ENCODE measurements around the gene CHMP4B. TPM values are rescaled to one million over a fixed set of nuclear protein-coding genes. Genes with fewer than 3 reads are reported as not detected.

Gene CHMP4B
- total RNA-seq, 1 donor from 2014 or later = 97.2 TPM

GRCh38 chr20:33812152-33812849 lies 1.2 kb downstream of the CHMP4B start:
- Mint-ChIP-seq H3K4me3 (peak overlapping the region; percentile 94), H3K27me3 (ENCODE audit: low read depth) (no peaks in the 10 kb centered on the region), H3K9me3 (no peaks in the 10 kb centered on the region), H3K27ac (ENCODE audit: unreplicated experiment) (peak overlapping the region; percentile 80), H3K4me1 (peaks cover 39% of the 10 kb centered on the region), H3K36me3 (ENCODE audit: low read depth) (no peaks in the 10 kb centered on the region)
- DNase-seq (ENCODE audit: low read depth, low spot score) = no peak
- TF ChIP-seq CTCF (conservative IDR thresholded peaks at IDR 0.05) = no peak

- Mint-ChIP-seq H3K36me3 (ENCODE audit: low read depth) (no peaks in the 10 kb centered on the region), H3K4me1 (peaks cover 42% of the 10 kb centered on the region), H3K4me3 (peak overlapping the region; percentile 94), H3K9me3 (no peaks in the 10 kb centered on the region), H3K27ac (ENCODE audit: unreplicated experiment) (no peak overlapping the region), H3K27me3 (ENCODE audit: low read depth) (no peaks in the 10 kb centered on the region)
- DNase-seq (ENCODE audit: low read depth, low spot score) = peak; percentile 32
- TF ChIP-seq CTCF (conservative IDR thresholded peaks at IDR 0.05) = no peak
These were observed 1.8 kb downstream of the CHMP4B start for GRCh38 chr20:33812908-33813462.

- H3K9me3 Mint-ChIP-seq = no peaks in the 10 kb centered on the region
- H3K27me3 Mint-ChIP-seq (ENCODE audit: low read depth) = no peaks in the 10 kb centered on the region
- H3K4me1 Mint-ChIP-seq = peaks cover 43% of the 10 kb centered on the region
- H3K4me3 Mint-ChIP-seq = peak overlapping the region; percentile 69
- no peaks in the 10 kb centered on the region for H3K36me3 Mint-ChIP-seq (ENCODE audit: low read depth)
- DNase-seq (ENCODE audit: low read depth, low spot score) = no peak
- no peak for TF ChIP-seq CTCF (conservative IDR thresholded peaks at IDR 0.05)
- peak overlapping the region; percentile 90 for H3K27ac Mint-ChIP-seq (ENCODE audit: unreplicated experiment)
These were observed 3.1 kb downstream of the CHMP4B start for GRCh38 chr20:33814238-33814712.

GRCh38 chr20:33815671-33816070 lies 4.5 kb downstream of the CHMP4B start:
- H3K27ac Mint-ChIP-seq (ENCODE audit: unreplicated experiment) = no peak overlapping the region
- H3K9me3 Mint-ChIP-seq = no peaks in the 10 kb centered on the region

GRCh38 chr20:33816191-33816590 lies 5.0 kb downstream of the CHMP4B start:
- Mint-ChIP-seq H3K27ac (ENCODE audit: unreplicated experiment) (no peak overlapping the region), H3K9me3 (no peaks in the 10 kb centered on the region), H3K4me3 (no peak overlapping the region), H3K4me1 (peaks cover 45% of the 10 kb centered on the region), H3K36me3 (ENCODE audit: low read depth) (no peaks in the 10 kb centered on the region), H3K27me3 (ENCODE audit: low read depth) (no peaks in the 10 kb centered on the region)
- no peak for TF ChIP-seq CTCF (conservative IDR thresholded peaks at IDR 0.05)
- DNase-seq (ENCODE audit: low read depth, low spot score) = no peak

More at GRCh38 chr20:33815671-33816070, 4.5 kb downstream of the CHMP4B start:
- no peak for DNase-seq (ENCODE audit: low read depth, low spot score)
- Mint-ChIP-seq H3K4me3 (no peak overlapping the region), H3K27me3 (ENCODE audit: low read depth) (no peaks in the 10 kb centered on the region), H3K4me1 (peaks cover 50% of the 10 kb centered on the region), H3K36me3 (ENCODE audit: low read depth) (no peaks in the 10 kb centered on the region)
- TF ChIP-seq CTCF (conservative IDR thresholded peaks at IDR 0.05) = no peak

Data from neural crest cell (in vitro differentiated cells).